Sigmoid colon (tissue), 7 donors: Measurements from ENCODE around the gene AHR. TPM values are rescaled to one million over a fixed set of nuclear protein-coding genes. Genes with fewer than 3 reads are reported as not detected.
"Not testable (repeated sequence)": the region's sequence is repeated elsewhere in the genome, so short reads cannot be mapped to it uniquely, and the experiment has no call there.

ENCODE experiments used
- DNase-seq: peaks from one replicate; pipeline ENCODE4 v3.0.0-alpha.2; 2019
- H3K27ac ChIP-seq, 4 donors: fragments of 200-600 bp; sonication (generic); one replicate each; pipeline ENCODE4 v1.5.1; 2016 to 2019; ENCODE audit warnings: mild to moderate bottlenecking in 1 of 4
- H3K27me3 ChIP-seq, 3 donors: fragments of 200-600 bp; sonication (generic); one replicate each; pipeline ENCODE4 v1.5.1; 2019; ENCODE audit warnings: mild to moderate bottlenecking in 1 of 3
- H3K36me3 ChIP-seq, 4 donors: fragments of 200-600 bp; sonication (generic); one replicate each; pipeline ENCODE4 v1.5.1; 2016 to 2019
- H3K4me1 ChIP-seq, 4 donors: fragments of 200-600 bp; sonication (generic); one replicate each; pipeline ENCODE4 v1.5.1; 2017 to 2019
- H3K4me3 ChIP-seq, 4 donors: fragments of 200-600 bp; sonication (generic); one replicate each; pipeline ENCODE4 v1.5.1; 2017 to 2019; ENCODE audit warnings: mild to moderate bottlenecking in 2 of 4, moderate library complexity in 1 of 4
- H3K9me3 ChIP-seq, 4 donors: fragments of 200-600 bp in 3 of 4; sonication (generic) in 3 of 4; one replicate each; pipeline versions ENCODE4 v1.5.1 to v1.6.1; 2013 to 2019
- CTCF ChIP-seq, 4 experiments: fragments of 450-650 bp in 3 of 4; fragments of 200-600 bp in 1 of 4; IDR thresholded peaks; one replicate each; pipeline ENCODE4 v1.5.1; 2016 to 2019; ENCODE audit warnings: antibody characterized with exemption in 4 of 4, mild to moderate bottlenecking in 3 of 4, moderate library complexity in 2 of 4
- EP300 ChIP-seq, 4 donors: sonication (generic); formaldehyde crosslinking; IDR thresholded peaks; one replicate each; pipeline ENCODE4 v1.6.1; 2017; ENCODE audit warnings: antibody characterized with exemption in 4 of 4
- POLR2A ChIP-seq, 2 donors: fragments of 450-650 bp; IDR thresholded peaks; one replicate each; pipeline ENCODE4 v1.6.1; 2016; ENCODE audit warnings: antibody characterized with exemption in 2 of 2, mild to moderate bottlenecking in 2 of 2, moderate library complexity in 2 of 2
- POLR2AphosphoS5 ChIP-seq, 4 donors: sonication (generic); formaldehyde crosslinking; IDR thresholded peaks; one replicate each; pipeline ENCODE4 v1.6.1; 2017; ENCODE audit warnings: antibody characterized with exemption in 4 of 4
- WGBS, 2 donors: extraction: QIAGEN DNeasy Blood & Tissue Kit; methylation state at CpG; one replicate each; pipeline ENCODE4 v1.1.7; 2013; 5-methylcytosine and 5-hydroxymethylcytosine counted together
- intact Hi-C: fragments of 100-400 bp; cut with DNase I; formaldehyde crosslinking; loops from one replicate; pipeline ENCODE4 v1.15.1; 2023
- polyA plus RNA-seq, 3 donors: library from polyadenylated mRNA; stranded (reverse); fragments of 200-250 nt; gene quantifications; one replicate each; pipeline ENCODE4 v1.2.3, GENCODE V29; 2013
- total RNA-seq, 4 donors: library from RNA; depleted of rRNA; stranded (reverse); fragments of >200 nt; gene quantifications; one replicate each; pipeline ENCODE4 v1.1.0, GENCODE V29; 2016
- donor health status: healthy with polysubstance abuse.
- donor health status: Bipolar disorder and iron deficiency.
- donor health status: healthy.

Gene AHR
- total and polyA plus RNA-seq, 7 donors: 9.0 to 76.0 (median 41.8) TPM

GRCh38 chr7:17376595-17376994, 78.1 kb downstream of the AHR start:
- intact Hi-C loops: no loop called here
- Histone ChIP-seq H3K27me3 (no peaks in the 10 kb centered on the region), H3K4me3 (no peak overlapping the region), H3K27ac (no peak overlapping the region), H3K36me3 (no peaks in the 10 kb centered on the region), H3K9me3 (no peaks in the 10 kb centered on the region), H3K4me1 (peaks cover 0 to 10% (median 9%) of the 10 kb centered on the region in 4 donors)
- no peak for DNase-seq
- 60 to 72% methylated on average over 1 of the region's 1 CpG for WGBS, 2 donors
- TF ChIP-seq POLR2AphosphoS5 (IDR thresholded peaks at IDR 0.05) (no peak), CTCF (IDR thresholded peaks at IDR 0.05) (no peak), POLR2A (IDR thresholded peaks at IDR 0.05) (no peak), EP300 (IDR thresholded peaks at IDR 0.05) (no peak)

- WGBS, 2 donors: 87 to 94% methylated on average over 4 of the region's 4 CpGs
- Histone ChIP-seq H3K4me1 (no peaks in the 10 kb centered on the region), H3K27ac (no peak overlapping the region), H3K4me3 (no peak overlapping the region), H3K27me3 (no peaks in the 10 kb centered on the region), H3K9me3 (no peaks in the 10 kb centered on the region), H3K36me3 (no peaks in the 10 kb centered on the region)
- intact Hi-C loops: no loop called here
- no peak for DNase-seq
- no peak for TF ChIP-seq EP300 (IDR thresholded peaks at IDR 0.05)
- TF ChIP-seq CTCF (IDR thresholded peaks at IDR 0.05): no peak
Measured at GRCh38 chr7:17380736-17381662, 82.5 kb downstream of the AHR start.

DNA sequence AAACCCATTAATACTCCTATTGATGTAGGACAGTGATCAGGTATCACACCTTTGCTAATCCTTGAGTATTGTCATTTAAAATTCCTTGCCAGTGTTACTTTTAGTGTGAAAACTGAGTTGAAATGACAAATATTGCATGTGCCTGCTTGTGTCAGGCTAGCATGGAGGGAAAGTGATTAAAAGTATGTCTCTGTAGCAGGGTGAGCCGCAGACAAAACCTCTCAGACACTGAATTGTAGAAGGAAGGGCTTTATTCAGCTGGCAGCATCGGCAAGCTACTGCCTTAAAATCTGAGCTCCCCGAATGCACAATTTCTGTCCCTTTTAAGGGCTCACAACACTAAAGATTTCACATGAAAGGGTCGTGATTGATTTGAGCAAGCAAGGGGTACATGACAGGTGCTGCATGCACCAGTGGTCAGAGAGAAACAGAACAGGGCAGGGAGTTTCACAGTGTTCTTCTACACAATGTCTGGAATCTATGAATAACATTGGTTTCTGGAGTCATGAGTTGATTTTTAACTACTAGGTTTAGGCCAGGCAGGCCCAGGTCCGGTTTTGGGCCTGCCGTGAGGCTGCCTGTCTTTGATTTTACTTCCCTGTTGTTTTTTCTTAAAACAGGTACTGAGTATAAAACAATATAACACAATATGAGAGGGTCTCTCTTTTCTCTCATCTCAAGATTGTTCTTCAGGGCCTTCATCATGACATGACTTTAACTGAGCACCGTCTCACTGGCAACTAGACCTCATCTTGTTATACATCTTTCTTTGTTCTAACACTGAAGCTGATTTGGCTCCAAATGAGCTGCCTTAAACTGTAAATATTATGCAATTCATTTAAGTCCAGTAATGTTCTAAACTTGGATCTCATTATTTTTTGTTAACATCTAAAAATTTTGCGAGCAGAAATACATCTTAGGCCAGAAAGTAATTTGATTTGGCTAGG, 84.2 kb downstream of the AHR start:
- H3K27me3 ChIP-seq, DNase-seq, intact Hi-C loops, H3K27ac ChIP-seq, H3K9me3 ChIP-seq, H3K36me3 ChIP-seq, H3K4me1 ChIP-seq, H3K4me3 ChIP-seq: not testable (repeated sequence)
- 80 to 85% methylated on average over 8 of the region's 8 CpGs for whole genome bisulfite sequencing, 2 donors

- TF ChIP-seq EP300 (IDR thresholded peaks at IDR 0.05) (no peak), POLR2A (IDR thresholded peaks at IDR 0.05) (no peak), POLR2AphosphoS5 (IDR thresholded peaks at IDR 0.05) (no peak), CTCF (IDR thresholded peaks at IDR 0.05) (no peak)
- no peaks in the 10 kb centered on the region for H3K36me3 ChIP-seq
- intact Hi-C loops: no loop called here
- no peak overlapping the region for H3K27ac ChIP-seq
- no peaks in the 10 kb centered on the region for H3K4me1 ChIP-seq
- H3K4me3 ChIP-seq: no peak overlapping the region
- H3K9me3 ChIP-seq: no peaks in the 10 kb centered on the region
- WGBS, 2 donors: 93 to 95% methylated on average over 1 of the region's 1 CpG
- DNase-seq: no peak
- no peaks in the 10 kb centered on the region for H3K27me3 ChIP-seq
Measured at GRCh38 chr7:17384400-17384799, 85.9 kb downstream of the AHR start.

DNA sequence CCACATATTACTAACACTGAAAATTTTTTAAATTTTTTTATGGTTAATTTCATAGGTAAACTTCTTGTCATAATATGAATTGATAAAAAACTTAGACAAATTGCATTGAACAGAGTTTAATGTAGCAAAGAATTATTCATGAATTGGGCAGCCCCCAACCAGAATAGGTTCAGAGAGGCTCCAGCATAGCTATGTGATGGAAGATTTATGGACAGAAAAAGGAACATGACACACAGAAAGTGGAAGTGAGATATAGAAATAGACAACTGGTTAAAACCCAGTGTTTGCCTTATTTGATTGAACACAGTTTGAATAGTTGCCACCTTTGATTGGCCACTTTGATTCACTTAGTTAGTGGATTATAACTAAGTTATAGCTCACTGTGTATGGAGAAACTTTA, 87.2 kb downstream of the AHR start:
- H3K9me3 ChIP-seq: no peaks in the 10 kb centered on the region
- no peak overlapping the region for H3K27ac ChIP-seq
- TF ChIP-seq EP300 (IDR thresholded peaks at IDR 0.05) (no peak), POLR2A (IDR thresholded peaks at IDR 0.05) (no peak), CTCF (IDR thresholded peaks at IDR 0.05) (no peak)
- H3K4me1 ChIP-seq: no peaks in the 10 kb centered on the region
- H3K4me3 ChIP-seq: no peak overlapping the region
- DNase-seq: no peak
- intact Hi-C loops: no loop called here
- H3K36me3 ChIP-seq: no peaks in the 10 kb centered on the region
- H3K27me3 ChIP-seq: no peaks in the 10 kb centered on the region
